SK-N-SH treated with all-trans-retinoic acid at 6 μM for 48 hours (cell line): ENCODE results near the gene KRT76.

ENCODE experiments used
- ATAC-seq: fragments of 200-7000 bp; cut with Tn5 transposase; 3 replicates; pipeline ENCODE4 v1.9.1; 2020; ENCODE audit warnings: mild to moderate bottlenecking, moderate library complexity
- ARNTL ChIP-seq: fragments of 450-650 bp; formaldehyde crosslinking; IDR thresholded peaks from 2 replicates; pipeline ENCODE4 v1.5.0; 2020; ENCODE audit warnings: low read depth, mild to moderate bottlenecking, moderate library complexity, borderline replicate concordance
- BACH2 ChIP-seq: fragments of 250-450 bp; sonication (Bioruptor Pico); IDR thresholded peaks from 2 replicates; pipeline ENCODE4 v1.9.0; 2021; ENCODE audit warnings: mild to moderate bottlenecking, borderline replicate concordance
- CSDC2 ChIP-seq: fragments of 250-450 bp; sonication (Bioruptor Pico); IDR thresholded peaks from 2 replicates; pipeline ENCODE4 v1.5.0; 2020; ENCODE audit warnings: mild to moderate bottlenecking, moderate library complexity
- ESRRG ChIP-seq: fragments of 250-450 bp; sonication (Bioruptor Pico); IDR thresholded peaks from 2 replicates; pipeline ENCODE4 v1.6.1; 2021; ENCODE audit warnings: mild to moderate bottlenecking
- ISL1 ChIP-seq: fragments of 250-450 bp; sonication (Bioruptor Pico); IDR thresholded peaks from 2 replicates; pipeline ENCODE4 v2.1.2; 2022; ENCODE audit warnings: mild to moderate bottlenecking, moderate library complexity
- RARB ChIP-seq: fragments of 250-450 bp; sonication (Bioruptor Pico); IDR thresholded peaks from 2 replicates; pipeline ENCODE4 v1.8.0; 2021; ENCODE audit warnings: mild to moderate bottlenecking, moderate library complexity
- TCF4 ChIP-seq: fragments of 250-450 bp; sonication (Bioruptor Pico); IDR thresholded peaks from 2 replicates; pipeline ENCODE4 v1.8.0; 2021; ENCODE audit warnings: mild to moderate bottlenecking, moderate library complexity, borderline replicate concordance
- TOX ChIP-seq: fragments of 250-450 bp; sonication (Bioruptor Pico); IDR thresholded peaks from 2 replicates; pipeline ENCODE4 v1.8.0; 2021; ENCODE audit warnings: mild to moderate bottlenecking, moderate library complexity, borderline replicate concordance
- ZC3H10 ChIP-seq: fragments of 250-450 bp; sonication (Bioruptor Pico); IDR thresholded peaks from 2 replicates; pipeline ENCODE4 v1.5.1; 2021; ENCODE audit warnings: mild to moderate bottlenecking, moderate library complexity
- ZFP3 ChIP-seq: fragments of 250-450 bp; sonication (Bioruptor Pico); IDR thresholded peaks from 2 replicates; pipeline ENCODE4 v1.5.0; 2020; ENCODE audit warnings: mild to moderate bottlenecking, moderate library complexity
- ZNF565 ChIP-seq: fragments of 450-650 bp; formaldehyde crosslinking; conservative IDR thresholded peaks from 2 replicates; pipeline ENCODE4 v1.5.0; 2020; ENCODE audit warnings: low read depth, mild to moderate bottlenecking, moderate library complexity
- ZNF70 ChIP-seq: fragments of 450-650 bp; formaldehyde crosslinking; IDR thresholded peaks from 2 replicates; pipeline ENCODE4 v1.5.0; 2020; ENCODE audit warnings: mild to moderate bottlenecking, moderate library complexity
- ZNF8 ChIP-seq: fragments of 450-650 bp; formaldehyde crosslinking; IDR thresholded peaks from 2 replicates; pipeline ENCODE4 v1.5.0; 2020; ENCODE audit warnings: mild to moderate bottlenecking, moderate library complexity
- TF ChIP-seq, protein P1 (sequence below): fragments of 250-450 bp; sonication (Bioruptor Pico); IDR thresholded peaks from 2 replicates; pipeline ENCODE4 v1.8.0; 2020; ENCODE audit warnings: mild to moderate bottlenecking, moderate library complexity, borderline replicate concordance
- TF ChIP-seq, protein P2 (sequence below): fragments of 250-450 bp; sonication (Bioruptor Pico); IDR thresholded peaks from 2 replicates; pipeline ENCODE4 v1.5.0; 2020; ENCODE audit warnings: mild to moderate bottlenecking, moderate library complexity
- TF ChIP-seq, protein P3 (sequence below): fragments of 250-450 bp; sonication (Bioruptor Pico); IDR thresholded peaks from 2 replicates; pipeline ENCODE4 v1.5.1; 2020; ENCODE audit warnings: low read depth, mild to moderate bottlenecking, moderate library complexity
- TF ChIP-seq, protein P4 (sequence below): fragments of 250-450 bp; sonication (Bioruptor Pico); IDR thresholded peaks from 2 replicates; pipeline ENCODE4 v1.5.1; 2021; ENCODE audit warnings: mild to moderate bottlenecking, moderate library complexity
- TF ChIP-seq, protein P5 (sequence below): fragments of 250-450 bp; sonication (Bioruptor Pico); IDR thresholded peaks from 2 replicates; pipeline ENCODE4 v1.8.0; 2021; ENCODE audit warnings: low read depth, mild to moderate bottlenecking, moderate library complexity, borderline replicate concordance

Gene KRT76

DNA sequence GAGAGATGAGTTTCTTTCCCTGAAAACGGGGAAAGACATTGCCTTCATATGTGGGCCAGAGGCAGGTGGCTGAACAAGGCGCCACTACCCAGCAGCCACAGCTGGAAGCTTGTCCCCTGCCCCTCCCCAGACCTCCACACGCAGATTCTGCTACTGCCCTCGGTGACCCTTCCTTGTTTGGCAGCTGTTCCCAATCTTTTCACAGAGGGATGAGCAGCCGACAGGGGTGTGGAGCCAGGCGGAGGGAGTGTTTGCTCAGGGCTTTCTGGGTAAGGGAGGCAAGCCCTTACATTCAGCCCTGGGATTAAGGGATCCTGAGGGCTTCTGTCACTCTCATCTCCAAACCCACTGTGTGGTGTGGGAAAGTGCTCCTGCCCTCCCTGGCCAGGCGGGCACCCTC, 41.2 kb upstream of the KRT76 start:
- ATAC-seq, result no peak
- no peak for TF ChIP-seq ISL1 (CRISPR knock-in tag)
- no peak for TF ChIP-seq CSDC2 (CRISPR knock-in tag)

DNA sequence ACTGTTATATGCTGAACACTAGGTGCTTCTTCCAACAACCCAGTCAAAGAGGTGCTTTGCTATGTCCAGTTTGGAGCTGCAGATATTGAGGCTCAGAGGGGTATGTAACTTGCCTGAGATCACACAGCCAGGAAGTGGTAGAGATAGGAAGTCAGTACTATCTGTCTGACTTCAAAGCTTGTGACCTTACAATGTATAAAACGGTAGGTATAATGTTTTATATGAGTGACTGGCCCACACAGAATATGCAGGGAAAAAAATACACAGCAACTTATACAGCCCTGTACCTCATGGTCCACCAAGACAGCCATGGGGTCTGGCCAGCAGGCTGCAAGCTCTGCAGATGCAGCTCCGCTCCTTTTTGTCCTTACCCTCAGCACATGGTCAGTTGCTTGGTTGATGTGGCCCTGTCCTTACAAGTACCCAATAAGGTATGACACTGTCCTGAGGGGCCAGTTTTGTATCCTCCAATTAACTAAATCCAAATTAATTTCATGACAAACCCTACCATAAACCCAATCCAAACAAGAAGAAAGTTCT, 40.6 kb upstream of the KRT76 start:
- TF ChIP-seq ZFP3 (CRISPR knock-in tag) (no peak), ZNF70 (CRISPR knock-in tag) (no peak), ARNTL (CRISPR knock-in tag) (no peak)
- ATAC-seq, result no peak

DNA sequence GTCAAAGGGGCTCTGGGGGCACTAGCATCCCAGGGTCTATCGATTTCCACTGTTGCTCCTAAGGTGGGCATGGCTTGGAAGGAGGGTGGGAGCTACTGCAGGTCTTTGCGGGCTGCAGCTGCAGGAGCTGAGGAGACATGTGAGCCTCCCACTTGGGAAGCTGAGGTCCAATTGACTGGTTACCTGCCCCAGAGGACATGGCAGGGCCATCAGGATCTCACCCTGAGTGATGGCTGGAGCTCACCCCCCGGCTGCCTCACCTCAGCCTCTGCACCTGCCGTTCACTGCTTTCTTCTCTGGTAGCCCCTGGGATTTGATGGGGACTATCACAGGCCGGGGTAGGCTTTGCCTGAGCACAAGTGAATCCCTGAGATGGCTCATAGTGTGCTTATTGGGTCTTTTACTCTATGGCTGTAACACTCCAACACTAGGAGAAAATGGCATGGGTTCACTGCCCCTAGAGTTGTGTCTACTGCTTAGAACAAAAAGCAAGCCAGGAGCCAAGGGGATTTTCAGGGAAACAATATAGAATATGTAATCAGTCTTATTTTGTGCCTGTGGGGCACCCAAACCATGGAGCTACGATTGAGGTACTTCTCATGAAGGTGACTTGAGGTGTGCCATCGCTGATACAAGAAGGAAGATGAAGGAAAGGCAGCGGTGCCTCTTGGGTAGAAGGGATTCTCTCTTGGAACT, 40.0 kb upstream of the KRT76 start:
- ATAC-seq, result no peak
- TF ChIP-seq, protein P1, sequence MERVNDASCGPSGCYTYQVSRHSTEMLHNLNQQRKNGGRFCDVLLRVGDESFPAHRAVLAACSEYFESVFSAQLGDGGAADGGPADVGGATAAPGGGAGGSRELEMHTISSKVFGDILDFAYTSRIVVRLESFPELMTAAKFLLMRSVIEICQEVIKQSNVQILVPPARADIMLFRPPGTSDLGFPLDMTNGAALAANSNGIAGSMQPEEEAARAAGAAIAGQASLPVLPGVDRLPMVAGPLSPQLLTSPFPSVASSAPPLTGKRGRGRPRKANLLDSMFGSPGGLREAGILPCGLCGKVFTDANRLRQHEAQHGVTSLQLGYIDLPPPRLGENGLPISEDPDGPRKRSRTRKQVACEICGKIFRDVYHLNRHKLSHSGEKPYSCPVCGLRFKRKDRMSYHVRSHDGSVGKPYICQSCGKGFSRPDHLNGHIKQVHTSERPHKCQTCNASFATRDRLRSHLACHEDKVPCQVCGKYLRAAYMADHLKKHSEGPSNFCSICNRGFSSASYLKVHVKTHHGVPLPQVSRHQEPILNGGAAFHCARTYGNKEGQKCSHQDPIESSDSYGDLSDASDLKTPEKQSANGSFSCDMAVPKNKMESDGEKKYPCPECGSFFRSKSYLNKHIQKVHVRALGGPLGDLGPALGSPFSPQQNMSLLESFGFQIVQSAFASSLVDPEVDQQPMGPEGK (CRISPR knock-in tag), result no peak
- TF ChIP-seq ESRRG (CRISPR knock-in tag), result no peak
- TF ChIP-seq, protein P2, sequence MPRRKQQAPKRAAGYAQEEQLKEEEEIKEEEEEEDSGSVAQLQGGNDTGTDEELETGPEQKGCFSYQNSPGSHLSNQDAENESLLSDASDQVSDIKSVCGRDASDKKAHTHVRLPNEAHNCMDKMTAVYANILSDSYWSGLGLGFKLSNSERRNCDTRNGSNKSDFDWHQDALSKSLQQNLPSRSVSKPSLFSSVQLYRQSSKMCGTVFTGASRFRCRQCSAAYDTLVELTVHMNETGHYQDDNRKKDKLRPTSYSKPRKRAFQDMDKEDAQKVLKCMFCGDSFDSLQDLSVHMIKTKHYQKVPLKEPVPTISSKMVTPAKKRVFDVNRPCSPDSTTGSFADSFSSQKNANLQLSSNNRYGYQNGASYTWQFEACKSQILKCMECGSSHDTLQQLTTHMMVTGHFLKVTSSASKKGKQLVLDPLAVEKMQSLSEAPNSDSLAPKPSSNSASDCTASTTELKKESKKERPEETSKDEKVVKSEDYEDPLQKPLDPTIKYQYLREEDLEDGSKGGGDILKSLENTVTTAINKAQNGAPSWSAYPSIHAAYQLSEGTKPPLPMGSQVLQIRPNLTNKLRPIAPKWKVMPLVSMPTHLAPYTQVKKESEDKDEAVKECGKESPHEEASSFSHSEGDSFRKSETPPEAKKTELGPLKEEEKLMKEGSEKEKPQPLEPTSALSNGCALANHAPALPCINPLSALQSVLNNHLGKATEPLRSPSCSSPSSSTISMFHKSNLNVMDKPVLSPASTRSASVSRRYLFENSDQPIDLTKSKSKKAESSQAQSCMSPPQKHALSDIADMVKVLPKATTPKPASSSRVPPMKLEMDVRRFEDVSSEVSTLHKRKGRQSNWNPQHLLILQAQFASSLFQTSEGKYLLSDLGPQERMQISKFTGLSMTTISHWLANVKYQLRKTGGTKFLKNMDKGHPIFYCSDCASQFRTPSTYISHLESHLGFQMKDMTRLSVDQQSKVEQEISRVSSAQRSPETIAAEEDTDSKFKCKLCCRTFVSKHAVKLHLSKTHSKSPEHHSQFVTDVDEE (CRISPR knock-in tag), result no peak
- TF ChIP-seq, protein P3, sequence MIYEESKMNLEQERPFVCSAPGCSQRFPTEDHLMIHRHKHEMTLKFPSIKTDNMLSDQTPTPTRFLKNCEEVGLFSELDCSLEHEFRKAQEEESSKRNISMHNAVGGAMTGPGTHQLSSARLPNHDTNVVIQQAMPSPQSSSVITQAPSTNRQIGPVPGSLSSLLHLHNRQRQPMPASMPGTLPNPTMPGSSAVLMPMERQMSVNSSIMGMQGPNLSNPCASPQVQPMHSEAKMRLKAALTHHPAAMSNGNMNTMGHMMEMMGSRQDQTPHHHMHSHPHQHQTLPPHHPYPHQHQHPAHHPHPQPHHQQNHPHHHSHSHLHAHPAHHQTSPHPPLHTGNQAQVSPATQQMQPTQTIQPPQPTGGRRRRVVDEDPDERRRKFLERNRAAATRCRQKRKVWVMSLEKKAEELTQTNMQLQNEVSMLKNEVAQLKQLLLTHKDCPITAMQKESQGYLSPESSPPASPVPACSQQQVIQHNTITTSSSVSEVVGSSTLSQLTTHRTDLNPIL (CRISPR knock-in tag), result no peak
- TF ChIP-seq ZNF70 (CRISPR knock-in tag), result no peak

DNA sequence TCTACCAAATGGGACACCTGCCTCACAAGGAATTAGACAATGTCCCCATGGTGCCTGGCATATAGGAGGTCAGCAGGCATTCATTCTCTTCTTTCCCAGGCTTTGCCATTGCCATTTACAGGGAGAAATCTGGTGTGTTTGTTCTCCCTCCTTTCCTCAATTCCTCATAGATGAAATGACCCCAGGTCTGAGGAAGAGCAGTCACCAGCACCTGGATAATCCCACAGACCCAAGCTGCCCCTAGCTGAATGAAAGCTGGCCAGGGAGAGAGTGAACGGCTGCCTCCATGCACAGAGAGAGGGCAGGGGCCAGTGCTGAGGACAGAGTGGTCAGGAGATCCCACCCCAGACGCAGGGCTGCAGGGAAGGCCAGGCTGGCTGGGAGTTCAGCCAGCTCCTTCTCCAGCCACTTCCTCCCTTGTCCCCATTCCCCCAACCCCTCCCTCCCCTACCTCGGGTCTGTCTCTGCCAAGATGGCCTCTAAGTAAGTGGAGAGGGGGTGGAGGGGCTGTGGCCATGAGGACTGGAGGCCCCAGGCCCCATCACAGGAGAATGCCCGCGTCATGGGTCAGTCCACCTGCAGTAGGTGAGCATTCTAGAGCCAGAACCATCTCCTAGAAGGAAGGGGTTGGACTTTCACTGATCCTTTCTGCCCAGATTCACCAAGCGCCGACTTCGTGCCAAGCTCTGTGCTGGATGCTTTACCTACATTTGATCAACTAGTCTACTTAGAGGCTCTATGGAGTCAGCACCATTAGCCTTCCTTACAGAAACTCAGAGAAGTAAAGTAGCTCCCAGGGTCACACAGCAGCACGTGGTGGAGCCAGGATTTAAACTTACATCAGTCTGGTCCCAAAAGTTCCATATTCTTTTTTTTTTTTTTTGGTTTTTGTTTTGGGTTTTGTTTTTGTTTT, 38.8 kb upstream of the KRT76 start:
- TF ChIP-seq, protein P4, sequence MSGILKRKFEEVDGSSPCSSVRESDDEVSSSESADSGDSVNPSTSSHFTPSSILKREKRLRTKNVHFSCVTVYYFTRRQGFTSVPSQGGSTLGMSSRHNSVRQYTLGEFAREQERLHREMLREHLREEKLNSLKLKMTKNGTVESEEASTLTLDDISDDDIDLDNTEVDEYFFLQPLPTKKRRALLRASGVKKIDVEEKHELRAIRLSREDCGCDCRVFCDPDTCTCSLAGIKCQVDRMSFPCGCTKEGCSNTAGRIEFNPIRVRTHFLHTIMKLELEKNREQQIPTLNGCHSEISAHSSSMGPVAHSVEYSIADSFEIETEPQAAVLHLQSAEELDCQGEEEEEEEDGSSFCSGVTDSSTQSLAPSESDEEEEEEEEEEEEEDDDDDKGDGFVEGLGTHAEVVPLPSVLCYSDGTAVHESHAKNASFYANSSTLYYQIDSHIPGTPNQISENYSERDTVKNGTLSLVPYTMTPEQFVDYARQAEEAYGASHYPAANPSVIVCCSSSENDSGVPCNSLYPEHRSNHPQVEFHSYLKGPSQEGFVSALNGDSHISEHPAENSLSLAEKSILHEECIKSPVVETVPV (CRISPR knock-in tag), result no peak
- no peak for TF ChIP-seq CSDC2 (CRISPR knock-in tag)
- TF ChIP-seq ZC3H10 (CRISPR knock-in tag), result no peak
- TF ChIP-seq RARB (CRISPR knock-in tag), result no peak
- TF ChIP-seq, protein P5, sequence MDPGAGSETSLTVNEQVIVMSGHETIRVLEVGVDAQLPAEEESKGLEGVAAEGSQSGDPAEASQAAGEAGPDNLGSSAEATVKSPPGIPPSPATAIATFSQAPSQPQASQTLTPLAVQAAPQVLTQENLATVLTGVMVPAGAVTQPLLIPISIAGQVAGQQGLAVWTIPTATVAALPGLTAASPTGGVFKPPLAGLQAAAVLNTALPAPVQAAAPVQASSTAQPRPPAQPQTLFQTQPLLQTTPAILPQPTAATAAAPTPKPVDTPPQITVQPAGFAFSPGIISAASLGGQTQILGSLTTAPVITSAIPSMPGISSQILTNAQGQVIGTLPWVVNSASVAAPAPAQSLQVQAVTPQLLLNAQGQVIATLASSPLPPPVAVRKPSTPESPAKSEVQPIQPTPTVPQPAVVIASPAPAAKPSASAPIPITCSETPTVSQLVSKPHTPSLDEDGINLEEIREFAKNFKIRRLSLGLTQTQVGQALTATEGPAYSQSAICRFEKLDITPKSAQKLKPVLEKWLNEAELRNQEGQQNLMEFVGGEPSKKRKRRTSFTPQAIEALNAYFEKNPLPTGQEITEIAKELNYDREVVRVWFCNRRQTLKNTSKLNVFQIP (CRISPR knock-in tag), result no peak
- no peak for ATAC-seq

DNA sequence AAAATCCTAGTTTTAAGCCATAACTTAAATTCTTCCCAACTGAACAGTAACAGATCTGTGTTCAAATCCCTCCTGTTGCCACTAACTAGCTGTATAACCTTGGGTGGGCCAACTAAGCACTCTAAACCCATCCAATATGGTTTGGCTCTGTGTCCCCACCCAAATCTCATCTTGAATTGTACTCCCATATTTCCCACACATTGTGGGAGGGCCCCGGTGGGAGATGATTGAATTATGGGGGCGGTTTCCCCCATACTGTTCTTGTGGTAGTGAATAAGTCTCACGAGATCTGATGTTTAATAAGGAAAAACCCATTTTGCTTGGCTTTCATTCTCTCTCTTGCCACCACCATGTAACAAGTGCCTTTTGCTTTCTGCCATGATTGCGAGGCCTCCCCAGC, 38.0 kb upstream of the KRT76 start:
- no peak for ATAC-seq
- TF ChIP-seq ARNTL (CRISPR knock-in tag), result no peak
- TF ChIP-seq BACH2 (CRISPR knock-in tag), result no peak
- no peak for TF ChIP-seq ZNF565 (CRISPR knock-in tag)
- TF ChIP-seq, protein P1 (CRISPR knock-in tag), result no peak
- TF ChIP-seq ZNF8 (CRISPR knock-in tag), result no peak
- TF ChIP-seq TOX (CRISPR knock-in tag), result no peak
- TF ChIP-seq TCF4 (CRISPR knock-in tag), result no peak
- TF ChIP-seq ZC3H10 (CRISPR knock-in tag), result no peak
- no peak for TF ChIP-seq ISL1 (CRISPR knock-in tag)
- TF ChIP-seq ESRRG (CRISPR knock-in tag), result no peak
- TF ChIP-seq RARB (CRISPR knock-in tag), result no peak
- TF ChIP-seq ZNF70 (CRISPR knock-in tag), result no peak
- TF ChIP-seq, protein P3 (CRISPR knock-in tag), result no peak
- no peak for TF ChIP-seq ZFP3 (CRISPR knock-in tag)
